Kidney (tissue), 14 donors: Measurements from ENCODE around the gene TEKT2. TPM values are rescaled to one million over a fixed set of nuclear protein-coding genes. Genes with fewer than 3 reads are reported as not detected.

Experiments used
- DNase-seq, 5 donors: peaks; one replicate each; pipeline ENCODE4 v3.0.0-alpha.2; 2013 to 2020
- FAIRE-seq: peaks from 2 replicates; lab custom pipeline; 2012; peaks lifted over from hg19 to GRCh38; lab: Jason Lieb, UNC
- H3K27ac ChIP-seq, 2 donors: one replicate each; pipeline ENCODE4 v1.7.0; 2013; ENCODE audit warnings: low read depth in 2 of 2, low read length in 2 of 2, inconsistent platforms in 1 of 2
- H3K27me3 ChIP-seq: one replicate; pipeline ENCODE4 v1.7.1; 2013; ENCODE audit warnings: low read length, inconsistent platforms; ENCODE audit not compliant: control insufficient read depth, insufficient read depth
- H3K36me3 ChIP-seq, 3 donors: one replicate each; pipeline versions ENCODE4 v1.7.0 to v1.7.1; 2013; ENCODE audit warnings: low read length in 3 of 3, control low read depth in 1 of 3, inconsistent platforms in 1 of 3; ENCODE audit not compliant: insufficient read depth in 3 of 3, control insufficient read depth in 2 of 3
- H3K4me1 ChIP-seq, 3 donors: one replicate each; pipeline versions ENCODE4 v1.7.0 to v1.7.1; 2013; ENCODE audit warnings: low read length in 3 of 3, inconsistent platforms in 1 of 3, low read depth in 1 of 3; ENCODE audit not compliant: control insufficient read depth in 2 of 3, insufficient read depth in 2 of 3
- H3K4me3 ChIP-seq, 3 donors: one replicate each; pipeline versions ENCODE4 v1.7.0 to v1.8.1; 2013; ENCODE audit warnings: low read length in 3 of 3, control low read depth in 1 of 3, inconsistent platforms in 1 of 3
- H3K9ac ChIP-seq, 3 donors: one replicate each; pipeline versions ENCODE4 v1.7.0 to v1.7.1; 2013; ENCODE audit warnings: low read length in 3 of 3, control low read depth in 1 of 3, inconsistent platforms in 1 of 3
- H3K9me3 ChIP-seq, 3 donors: one replicate each; pipeline versions ENCODE4 v1.7.0 to v1.7.1; 2013; ENCODE audit warnings: low read length in 3 of 3, control low read depth in 1 of 3, inconsistent platforms in 1 of 3; ENCODE audit not compliant: control insufficient read depth in 2 of 3, insufficient read depth in 1 of 3
- CTCF ChIP-seq: IDR thresholded peaks from 3 replicates; pipeline ENCODE4 v1.5.1; 2012; ENCODE audit warnings: mild to moderate bottlenecking, moderate library complexity, borderline replicate concordance; ENCODE audit not compliant: insufficient read depth; ENCODE audit errors: extremely low read depth
- intact Hi-C: fragments of 100-400 bp; cut with DNase I; formaldehyde crosslinking; loops from one replicate; pipeline ENCODE4 v1.11.1; 2022
- polyA plus RNA-seq: library from polyadenylated mRNA; stranded (reverse); fragments of 350-450 nt; fragmentation: Illumina TruSeq; extraction: RNeasy Lipid Tissue Mini Kit (QIAGEN cat#74804); gene quantifications from one replicate; pipeline ENCODE4 v1.2.3, GENCODE V29; 2014; ENCODE audit warnings: low read depth, low replicate concordance; ENCODE audit not compliant: insufficient read depth
- total RNA-seq: library from RNA; stranded (reverse); fragmentation: NEBNext Ultra II Directional; extraction: Animal tissue kit (Norgen Biotek cat#: 25700); gene quantifications from one replicate; pipeline ENCODE4 v1.2.1, GENCODE V29; 2021
- donor health status: control.
- donor health status: control.
- donor health status: control.
- donor health status: control.
- donor health status: control.
- donor health status: DM: yes; HTN: yes; CAD: no.
- donor health status: Normal renal cell carcinoma (clear cell type).

Gene TEKT2
- total and polyA plus RNA-seq, 2 donors from 2014 or later, result 2.4 to 5.7 TPM

DNA sequence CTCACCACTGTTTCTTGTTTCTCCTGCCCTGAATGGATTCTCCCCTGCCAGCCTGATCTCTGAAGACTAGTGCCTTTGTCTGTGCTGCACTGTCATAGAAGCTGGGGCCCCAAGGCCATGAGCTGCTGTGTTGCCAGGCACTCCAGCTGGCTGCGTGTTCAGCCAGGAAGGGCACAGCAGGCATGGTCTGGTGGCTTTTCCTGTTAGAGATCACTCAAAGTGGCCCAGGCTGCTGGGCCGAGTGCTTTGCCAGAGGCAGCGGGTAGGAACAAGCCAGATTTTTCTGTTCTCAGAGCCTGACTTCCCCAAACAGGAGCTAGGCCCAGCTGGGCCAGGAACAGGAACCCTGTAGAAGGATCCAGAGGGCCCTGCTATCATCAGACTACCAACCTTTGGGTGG is 10.0 kb downstream of the TEKT2 start:
- FAIRE-seq (no peak), DNase-seq (no peak)
- no peak overlapping the region for H3K9ac ChIP-seq
- no peak overlapping the region for H3K27ac ChIP-seq
- peaks cover 6 to 34% (median 15%) of the 10 kb centered on the region in 3 donors for H3K36me3 ChIP-seq
- no peak for TF ChIP-seq CTCF
- intact Hi-C loops, result no loop called here
- peaks cover 0 to 14% (median 2%) of the 10 kb centered on the region in 3 donors for H3K4me1 ChIP-seq
- no peak overlapping the region for H3K4me3 ChIP-seq
- no peaks in the 10 kb centered on the region for H3K27me3 ChIP-seq
- H3K9me3 ChIP-seq, result no peaks in the 10 kb centered on the region

DNA sequence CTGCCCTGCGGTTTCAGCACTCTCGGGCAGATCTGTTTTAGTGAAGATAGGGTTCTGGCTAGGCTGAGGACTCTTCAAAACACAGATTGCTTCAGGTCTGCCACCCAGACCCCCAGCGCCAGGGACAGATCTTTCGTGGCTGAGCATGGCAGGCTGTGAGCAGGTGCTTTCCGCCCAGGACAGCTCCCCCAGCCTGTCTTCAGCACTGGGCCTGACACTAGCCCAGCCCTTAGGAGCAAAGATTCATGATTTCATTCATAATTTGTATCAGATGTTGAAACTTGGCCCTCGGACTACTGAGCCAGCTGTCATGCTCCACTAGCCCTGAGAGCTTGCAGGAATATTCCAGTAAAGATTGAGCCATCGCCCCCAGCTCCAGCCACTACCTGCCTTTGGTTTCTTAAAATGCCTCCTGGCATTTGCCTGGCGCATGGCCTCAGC is 10.7 kb downstream of the TEKT2 start:
- DNase-seq, result peak in 1 of 5 donors; percentile 30
- Histone ChIP-seq H3K9ac (no peak overlapping the region), H3K36me3 (peaks cover 6 to 34% (median 15%) of the 10 kb centered on the region in 3 donors), H3K4me3 (no peak overlapping the region), H3K27ac (peak overlapping the region; percentile 27 to 32), H3K27me3 (no peaks in the 10 kb centered on the region), H3K4me1 (peaks cover 0 to 10% (median 1%) of the 10 kb centered on the region in 3 donors), H3K9me3 (no peaks in the 10 kb centered on the region)
- no peak for FAIRE-seq
- no peak for TF ChIP-seq CTCF
- intact Hi-C loops, result no loop called here

GRCh38 chr1:36095760-36096405 is 12.0 kb downstream of the TEKT2 start:
- no peak overlapping the region for H3K9ac ChIP-seq
- peaks cover 4 to 34% (median 15%) of the 10 kb centered on the region in 3 donors for H3K36me3 ChIP-seq
- H3K27me3 ChIP-seq, result no peaks in the 10 kb centered on the region
- intact Hi-C loops, result no loop called here
- TF ChIP-seq CTCF, result no peak
- FAIRE-seq (no peak), DNase-seq (peak in 1 of 5 donors; percentile 59)
- H3K9me3 ChIP-seq, result no peaks in the 10 kb centered on the region
- no peak overlapping the region for H3K27ac ChIP-seq
- H3K4me1 ChIP-seq, result peaks cover 0 to 9% (median 0%) of the 10 kb centered on the region in 3 donors
- H3K4me3 ChIP-seq, result no peak overlapping the region
